Activated CD8-positive, alpha-beta memory T cell treated with anti-CD3 and anti-CD28 coated beads, Interleukin-2, amount 50 U/mL, for 1 hour (primary cell): ENCODE data around the gene POMC.
"Not testable (repeated sequence)": the region's sequence is repeated elsewhere in the genome, so short reads cannot be mapped to it uniquely, and the experiment has no call there.

Source experiments
- DNase-seq: peaks from one replicate; pipeline ENCODE4 v3.0.0-alpha.2; 2020; ENCODE audit errors: extremely low read depth

POMC gene

DNA sequence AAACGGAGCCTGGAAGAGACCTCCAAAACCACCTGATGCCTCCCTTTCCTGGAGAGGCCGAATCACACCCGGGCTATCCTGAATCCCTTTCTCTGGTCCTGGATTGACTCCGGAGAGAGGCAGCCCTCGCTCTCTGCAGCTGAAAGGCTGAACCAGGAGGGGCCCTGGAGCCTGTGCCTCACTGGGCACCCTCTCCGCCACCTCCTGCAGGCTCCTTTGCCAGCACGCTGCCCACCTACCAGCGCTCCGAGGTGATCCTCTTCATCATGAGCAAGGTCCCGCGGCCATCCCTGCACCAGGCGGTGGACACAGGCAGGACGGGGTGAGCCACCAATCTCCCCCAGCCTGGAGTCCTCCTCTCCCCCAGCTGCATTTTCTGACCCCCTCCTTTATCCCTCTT is 35.7 kb downstream of the POMC start:
- DNase-seq, result no peak

DNA sequence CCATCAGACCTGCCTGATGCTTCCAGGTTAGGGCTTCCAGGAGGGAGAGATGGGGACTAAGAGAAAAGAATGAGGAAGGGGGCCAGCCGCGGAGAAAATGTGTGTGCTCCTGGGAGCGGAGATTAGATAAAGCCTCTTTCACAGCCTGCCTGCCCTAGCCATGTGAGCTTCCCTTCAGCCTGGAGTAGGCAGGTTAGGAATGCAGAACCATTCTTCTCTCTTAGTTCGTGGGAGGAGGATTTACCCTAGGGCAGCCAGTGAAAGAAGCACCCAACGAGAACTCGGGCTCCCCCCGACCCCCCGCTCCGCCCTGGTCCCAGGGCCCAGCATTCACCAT is 36.1 kb downstream of the POMC start:
- DNase-seq, result no peak

DNA sequence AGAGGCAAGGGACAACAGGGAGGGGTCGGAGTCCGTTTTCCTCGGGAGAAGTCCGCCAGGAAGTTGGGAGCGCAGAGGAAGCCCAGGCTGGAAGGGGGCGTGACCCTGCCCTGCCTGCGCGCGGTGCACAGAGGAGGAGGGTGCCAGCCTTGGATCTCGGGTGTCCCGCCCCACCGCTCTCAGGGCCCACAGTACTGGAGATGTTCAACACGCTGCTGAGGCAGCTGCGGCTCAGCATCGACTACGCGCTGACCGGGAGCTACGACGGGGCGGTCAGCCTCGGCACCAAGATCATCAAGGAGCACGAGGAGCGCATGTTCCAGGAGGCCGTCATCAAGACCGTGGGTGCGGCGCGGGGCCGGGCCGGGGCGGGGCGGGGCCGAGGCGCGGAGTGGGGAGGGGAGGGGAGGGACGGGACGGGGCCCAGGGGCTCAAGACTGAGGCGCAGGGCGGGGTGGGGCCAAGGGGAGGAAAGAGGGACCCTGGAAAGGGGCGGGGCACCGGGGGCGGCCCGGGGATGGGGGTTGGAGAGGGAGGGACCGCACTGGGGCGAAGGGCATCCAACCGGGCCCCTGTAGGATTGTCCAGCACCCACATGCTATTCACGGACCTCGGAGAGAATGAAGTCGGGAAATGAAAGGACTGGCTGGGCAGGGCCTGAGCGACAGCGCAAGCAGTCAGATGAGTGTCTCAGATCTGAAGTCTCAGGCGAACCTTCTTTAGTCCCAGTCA is 36.6 kb downstream of the POMC start:
- no peak for DNase-seq

DNA sequence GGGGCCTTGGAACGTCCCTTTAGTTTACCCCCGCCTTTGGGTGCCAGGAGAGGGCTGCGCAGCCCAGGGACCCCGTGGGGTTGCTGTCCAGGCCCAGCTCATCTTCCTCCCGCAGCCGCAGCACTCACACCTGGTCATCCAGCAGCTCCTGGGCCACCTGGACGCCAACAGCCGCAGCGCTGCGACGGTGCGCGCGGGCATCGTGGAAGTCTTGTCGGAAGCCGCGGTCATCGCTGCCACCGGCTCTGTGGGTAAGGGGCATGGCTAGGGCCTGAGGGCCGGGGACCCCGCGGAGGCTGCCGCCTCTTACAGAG is 37.2 kb downstream of the POMC start:
- no peak for DNase-seq

DNA sequence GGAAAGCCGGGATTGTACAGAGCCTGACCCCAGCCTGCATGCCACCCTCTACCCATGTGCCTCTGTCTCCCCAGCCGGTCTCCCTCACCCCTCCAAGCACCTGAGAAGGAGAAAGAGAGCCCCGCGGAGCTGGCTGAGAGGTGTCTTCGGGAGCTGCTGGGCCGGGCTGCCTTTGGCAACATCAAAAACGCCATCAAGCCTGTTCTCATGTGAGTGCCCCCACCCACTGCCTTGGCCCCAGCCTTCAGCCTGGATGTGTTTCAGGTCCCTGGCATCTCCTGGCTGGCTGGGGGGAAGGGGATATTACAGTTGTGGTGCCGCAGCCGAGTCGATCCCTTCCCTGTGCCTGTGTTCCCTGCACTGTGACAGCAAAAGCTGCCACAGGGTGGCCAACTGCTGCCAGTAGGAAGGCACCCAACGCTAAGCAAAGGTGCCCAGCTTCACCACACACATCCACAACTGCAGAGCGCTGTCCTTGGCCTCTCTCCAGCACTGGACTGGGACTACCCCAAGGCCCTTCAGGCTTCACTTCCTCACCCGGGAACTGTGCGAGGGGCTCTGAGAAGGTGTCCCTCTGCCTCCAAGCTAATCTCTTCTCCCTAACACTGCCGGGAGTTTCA is 38.4 kb downstream of the POMC start:
- no peak for DNase-seq

DNA sequence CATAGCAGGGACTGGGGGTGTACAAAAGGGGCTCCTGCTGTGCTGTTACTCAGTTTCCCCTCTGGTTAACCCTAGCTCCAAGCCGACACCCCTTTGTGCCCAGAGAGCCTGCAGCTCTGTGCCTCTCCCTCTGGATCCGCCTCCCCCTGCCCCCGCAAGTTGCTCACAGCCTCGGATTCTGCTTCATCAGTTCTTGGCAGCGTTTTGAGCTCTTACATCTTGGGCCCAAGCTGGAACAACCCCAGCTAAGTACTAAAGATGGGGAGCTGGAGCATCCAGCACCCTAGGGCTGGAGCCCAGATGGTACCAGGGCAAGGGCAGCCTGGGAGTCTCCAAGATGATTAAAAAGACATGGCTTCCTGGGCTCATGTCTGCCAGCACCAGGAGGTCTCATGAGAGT is 40.7 kb downstream of the POMC start:
- no peak for DNase-seq

DNA sequence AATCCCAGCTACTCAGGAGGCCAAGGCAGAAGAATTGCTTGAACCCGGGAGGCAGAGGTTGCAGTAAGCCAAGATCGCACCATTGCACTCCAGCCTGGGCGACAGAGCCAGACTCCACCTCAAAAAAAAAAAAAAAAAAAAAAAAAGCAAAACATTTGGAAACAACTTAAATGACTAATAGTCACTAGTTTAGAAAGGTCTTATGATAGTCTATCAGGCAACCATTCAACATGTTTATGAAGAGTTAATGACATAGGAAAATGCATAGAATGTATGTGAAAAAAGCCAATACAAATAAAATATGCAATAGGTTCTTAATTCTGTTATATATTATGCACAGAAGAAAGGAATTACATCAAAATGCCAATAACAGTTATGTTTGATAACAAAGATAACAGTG is 41.3 kb downstream of the POMC start:
- DNase-seq, result not testable (repeated sequence)

DNA sequence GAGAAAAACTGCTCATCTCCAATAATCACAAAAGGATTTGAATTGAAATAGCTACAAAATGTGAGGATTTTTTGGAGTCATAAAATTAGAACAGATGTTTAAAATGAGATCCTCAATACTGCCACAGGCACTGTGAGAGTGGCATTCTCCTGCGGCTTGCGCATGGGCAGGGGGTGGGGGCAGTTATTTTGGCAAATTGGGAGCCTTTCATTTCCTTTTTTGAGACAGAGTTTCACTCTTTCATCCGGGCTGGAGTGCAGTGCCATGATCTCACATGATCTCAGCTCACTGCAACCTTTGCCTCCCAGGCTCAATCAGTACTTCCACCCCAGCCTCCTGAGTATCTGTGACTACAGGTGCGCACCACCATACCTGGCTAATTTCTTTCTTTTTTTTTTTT is 42.4 kb downstream of the POMC start:
- no peak for DNase-seq

DNA sequence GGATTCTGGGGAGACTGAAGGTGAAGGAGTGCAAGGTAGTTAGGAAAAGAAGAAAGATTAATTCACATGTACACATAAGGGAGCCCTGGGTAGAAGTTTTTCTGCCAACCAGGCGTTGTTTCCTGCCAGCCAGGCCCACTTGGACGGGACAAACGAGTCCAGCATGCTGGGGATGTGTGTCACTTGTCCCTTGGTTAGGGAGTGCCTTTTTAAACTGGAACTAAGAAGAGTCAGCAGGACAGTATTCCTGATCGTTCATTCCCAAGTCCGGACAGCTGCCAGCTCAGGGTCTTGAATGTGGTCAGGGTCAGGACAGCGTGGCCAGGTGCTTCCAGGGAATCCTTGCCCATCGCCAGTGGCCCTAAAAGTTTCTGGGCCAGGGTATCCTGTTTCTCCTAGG is 43.2 kb downstream of the POMC start:
- no peak for DNase-seq

DNA sequence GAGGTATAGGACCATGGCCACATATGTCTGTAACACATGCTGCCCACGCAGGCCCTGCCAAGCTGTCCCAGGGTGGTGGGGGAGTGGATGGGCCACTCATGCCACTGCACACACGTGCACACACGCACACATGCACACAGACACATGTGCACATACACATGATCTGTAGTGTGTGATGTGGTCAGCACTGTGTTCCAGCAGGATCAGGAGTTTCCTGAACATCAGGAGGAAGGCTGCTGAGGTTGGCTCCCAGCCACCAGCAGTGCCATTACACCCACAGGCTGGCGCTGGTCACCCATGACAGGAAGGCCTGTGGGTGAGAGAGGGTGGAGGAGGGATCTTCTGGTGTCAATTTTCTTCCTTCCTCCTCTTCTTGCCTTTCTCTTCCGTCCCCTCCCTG is 44.7 kb downstream of the POMC start:
- DNase-seq, result no peak

DNA sequence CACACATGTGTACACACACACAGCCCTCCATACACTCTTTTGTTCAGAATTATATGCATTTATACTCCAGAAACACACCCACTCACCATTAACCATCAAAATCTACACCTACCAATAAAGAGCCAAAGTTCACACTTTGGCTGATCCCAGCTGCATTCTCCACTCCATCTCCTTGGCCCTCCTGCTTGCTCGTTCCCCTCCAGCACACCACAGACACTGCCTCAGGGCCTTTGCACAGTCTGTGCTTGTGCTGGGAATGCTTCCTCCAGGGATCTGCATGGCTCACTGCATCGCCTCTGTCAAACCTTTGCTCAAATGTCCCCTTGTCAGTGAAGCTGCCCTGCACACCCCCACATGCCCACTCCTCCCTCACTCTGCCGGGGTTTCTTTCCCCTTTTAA is 46.0 kb downstream of the POMC start:
- DNase-seq, result no peak

DNA sequence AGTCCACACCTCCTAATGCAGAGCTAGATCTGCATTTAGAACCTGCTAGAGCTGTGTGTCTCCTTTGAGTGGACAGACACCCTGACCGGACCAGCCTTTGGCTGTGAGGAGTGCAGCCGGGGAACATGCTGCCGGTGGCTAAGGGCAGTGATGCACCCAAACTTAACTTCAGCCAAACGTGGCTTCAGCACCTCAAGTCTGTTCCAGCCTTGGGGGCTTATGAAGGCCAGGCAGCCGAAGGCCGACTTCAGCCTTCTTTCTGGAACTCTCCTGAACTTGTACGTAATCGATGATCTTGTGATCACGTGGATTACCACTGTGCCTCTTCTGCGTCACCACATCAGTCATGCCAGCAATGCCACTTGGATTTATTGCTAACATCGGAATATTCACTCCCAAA is 49.1 kb downstream of the POMC start:
- no peak for DNase-seq

DNA sequence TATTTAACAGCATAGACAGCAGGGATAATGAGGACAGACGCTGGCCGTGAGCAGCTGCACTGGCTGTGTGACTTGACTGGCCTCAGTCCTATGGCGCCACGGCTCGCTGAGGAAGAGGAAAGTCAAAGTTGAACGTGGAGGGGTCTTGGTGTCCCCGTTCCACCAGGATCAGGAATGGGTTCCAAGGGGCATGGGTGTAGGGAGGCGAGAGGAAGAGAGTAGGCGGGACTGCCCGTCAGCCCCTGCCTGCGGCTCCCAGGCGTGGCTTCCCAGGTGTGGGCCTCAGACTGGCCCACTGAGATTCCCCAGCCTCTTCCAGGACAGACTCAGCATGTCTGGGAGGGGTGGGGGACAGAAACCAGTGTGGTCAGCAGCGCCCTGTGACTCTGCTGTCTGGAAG is 51.4 kb downstream of the POMC start:
- no peak for DNase-seq

DNA sequence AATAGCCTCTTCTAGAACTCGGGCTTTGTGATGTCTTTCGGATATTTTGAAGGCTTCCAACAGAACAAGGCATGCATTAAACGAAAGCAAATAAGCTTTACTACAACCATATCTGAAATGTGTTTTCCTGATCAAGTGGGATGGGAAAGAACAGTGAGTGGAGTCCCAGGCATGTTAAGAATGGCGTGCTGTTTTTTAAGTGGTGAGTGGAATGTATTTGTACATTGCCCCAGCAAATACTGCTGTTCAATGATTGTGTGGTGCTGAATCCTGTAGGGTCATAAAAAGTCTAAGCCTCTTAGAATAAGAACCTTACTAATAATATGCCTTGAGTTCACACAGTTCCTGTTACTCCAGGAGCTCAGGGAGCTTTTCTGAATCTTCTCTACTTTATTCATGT is 52.5 kb downstream of the POMC start:
- DNase-seq, result no peak

DNA sequence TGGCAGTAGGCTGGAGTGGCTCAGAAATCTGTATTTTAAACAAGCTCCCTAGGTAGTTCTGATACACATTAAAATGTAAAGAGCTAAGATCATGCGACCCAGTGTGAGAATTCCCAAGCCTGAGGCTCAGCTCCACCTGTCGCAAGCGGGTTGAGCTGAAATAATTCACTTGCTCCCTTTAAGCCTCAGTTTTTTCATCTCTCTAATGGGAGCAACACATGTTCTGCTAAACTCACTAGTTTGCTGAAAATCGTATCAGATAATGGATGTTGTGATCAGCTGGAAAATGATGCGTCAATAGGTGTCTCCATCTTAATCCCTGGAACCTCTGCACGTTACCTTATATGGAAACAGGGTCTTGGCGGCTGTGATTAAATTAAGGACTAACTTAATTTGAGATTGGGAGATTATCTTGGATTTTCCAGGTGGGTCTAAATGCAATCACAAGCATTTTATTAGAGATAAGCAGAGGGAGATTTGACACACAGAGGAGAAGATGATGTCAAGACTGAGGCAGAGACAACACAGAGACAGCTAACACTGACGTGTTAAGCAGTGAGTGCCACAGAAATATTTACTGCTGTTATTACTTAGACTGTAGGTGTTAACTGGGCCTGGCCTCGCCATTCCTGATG is 53.0 kb downstream of the POMC start:
- no peak for DNase-seq

DNA sequence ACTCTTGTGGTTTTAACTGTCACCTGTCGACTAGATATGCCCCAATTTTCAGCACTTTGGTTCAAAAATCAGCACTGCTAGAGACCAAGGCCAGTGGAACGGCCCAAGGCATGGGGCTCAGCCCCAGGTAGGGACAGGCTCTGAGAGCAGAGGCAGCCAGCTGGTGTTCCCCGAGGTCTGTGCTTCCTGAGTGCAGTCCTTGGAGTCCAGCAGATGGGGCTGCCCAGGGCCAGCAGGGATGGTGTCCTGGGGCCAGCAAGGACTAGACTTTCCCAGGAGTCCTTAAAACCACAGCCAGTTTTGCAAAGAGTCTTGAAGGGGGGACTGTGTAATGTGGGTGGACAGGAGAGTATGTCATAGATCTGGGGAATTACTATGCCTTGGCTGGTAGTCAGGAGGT is 56.3 kb downstream of the POMC start:
- no peak for DNase-seq
